ENCODE data around the gene CLIP2. TPM values are rescaled to one million over a fixed set of nuclear protein-coding genes. Genes with fewer than 3 reads are reported as not detected.

CLIP2 gene
- total RNA-seq, 2 donors from 2014 or later: 50.7 to 52.9 TPM

DNA sequence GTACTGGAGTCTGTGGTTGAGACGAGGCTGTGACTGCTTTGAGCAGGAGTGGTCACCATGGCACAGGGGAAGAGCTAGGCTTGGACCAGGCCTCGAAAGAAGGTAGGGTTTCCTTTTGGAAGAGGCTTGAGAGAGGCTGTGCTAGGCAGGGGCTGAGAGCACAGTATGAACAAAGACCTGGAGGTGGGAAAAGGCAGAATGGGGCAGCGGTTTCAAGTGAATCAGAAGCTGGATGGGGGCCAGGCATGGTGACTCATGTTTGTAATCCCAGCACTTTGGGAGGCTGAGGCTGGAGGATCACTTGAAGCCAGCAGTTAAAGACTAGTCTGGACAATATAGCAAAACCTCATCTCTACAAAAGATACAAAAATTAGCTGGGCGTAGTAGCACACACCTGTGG, 65.9 kb downstream of the CLIP2 start:
- no peak for ATAC-seq (ENCODE audit: insufficient number of reproducible peaks, low FRiP score, low read depth)

GRCh38 chr7:74356589-74357315, 67.5 kb downstream of the CLIP2 start:
- Histone ChIP-seq H3K9me3 (peaks cover 4% of the 10 kb centered on the region), H3K4me1 (ENCODE audit: control insufficient read depth in 1 of 2, low read depth in 2 of 2) (no peaks in the 10 kb centered on the region), H3K4me3 (no peak overlapping the region), H3K27me3 (replicated peaks; ENCODE audit: insufficient read depth) (no peaks in the 10 kb centered on the region), H3K27ac (no peak overlapping the region), H3K36me3 (peaks cover 23% of the 10 kb centered on the region)
- TF ChIP-seq, protein P1, sequence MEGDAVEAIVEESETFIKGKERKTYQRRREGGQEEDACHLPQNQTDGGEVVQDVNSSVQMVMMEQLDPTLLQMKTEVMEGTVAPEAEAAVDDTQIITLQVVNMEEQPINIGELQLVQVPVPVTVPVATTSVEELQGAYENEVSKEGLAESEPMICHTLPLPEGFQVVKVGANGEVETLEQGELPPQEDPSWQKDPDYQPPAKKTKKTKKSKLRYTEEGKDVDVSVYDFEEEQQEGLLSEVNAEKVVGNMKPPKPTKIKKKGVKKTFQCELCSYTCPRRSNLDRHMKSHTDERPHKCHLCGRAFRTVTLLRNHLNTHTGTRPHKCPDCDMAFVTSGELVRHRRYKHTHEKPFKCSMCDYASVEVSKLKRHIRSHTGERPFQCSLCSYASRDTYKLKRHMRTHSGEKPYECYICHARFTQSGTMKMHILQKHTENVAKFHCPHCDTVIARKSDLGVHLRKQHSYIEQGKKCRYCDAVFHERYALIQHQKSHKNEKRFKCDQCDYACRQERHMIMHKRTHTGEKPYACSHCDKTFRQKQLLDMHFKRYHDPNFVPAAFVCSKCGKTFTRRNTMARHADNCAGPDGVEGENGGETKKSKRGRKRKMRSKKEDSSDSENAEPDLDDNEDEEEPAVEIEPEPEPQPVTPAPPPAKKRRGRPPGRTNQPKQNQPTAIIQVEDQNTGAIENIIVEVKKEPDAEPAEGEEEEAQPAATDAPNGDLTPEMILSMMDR (IDR thresholded peaks at IDR 0.05): no peak
- DNase-seq (ENCODE audit: low spot score) (no peak), ATAC-seq (ENCODE audit: insufficient number of reproducible peaks, low FRiP score, low read depth) (no peak)

More for the DNA sequence above, 65.9 kb downstream of the CLIP2 start:
- no peaks in the 10 kb centered on the region for H3K27me3 ChIP-seq (replicated peaks; ENCODE audit: insufficient read depth)
- no peaks in the 10 kb centered on the region for H3K4me1 ChIP-seq (ENCODE audit: control insufficient read depth in 1 of 2, low read depth in 2 of 2)
- H3K9me3 ChIP-seq: peaks cover 4% of the 10 kb centered on the region
- H3K27ac ChIP-seq: no peak overlapping the region
- peaks cover 21% of the 10 kb centered on the region for H3K36me3 ChIP-seq
- no peak overlapping the region for H3K4me3 ChIP-seq
- TF ChIP-seq, protein P1 (IDR thresholded peaks at IDR 0.05): no peak
- DNase-seq (ENCODE audit: low spot score): peak; percentile 13

GRCh38 chr7:74360008-74360407, 70.8 kb downstream of the CLIP2 start:
- H3K36me3 ChIP-seq: peaks cover 35% of the 10 kb centered on the region
- no peak for ATAC-seq (ENCODE audit: insufficient number of reproducible peaks, low FRiP score, low read depth)
- H3K4me3 ChIP-seq: no peak overlapping the region
- no peaks in the 10 kb centered on the region for H3K27me3 ChIP-seq (replicated peaks; ENCODE audit: insufficient read depth)
- H3K9me3 ChIP-seq: peaks cover 4% of the 10 kb centered on the region
- no peak overlapping the region for H3K27ac ChIP-seq
- TF ChIP-seq, protein P1 (IDR thresholded peaks at IDR 0.05): no peak
- H3K4me1 ChIP-seq (ENCODE audit: control insufficient read depth in 1 of 2, low read depth in 2 of 2): no peaks in the 10 kb centered on the region
- no peak for DNase-seq (ENCODE audit: low spot score)

GRCh38 chr7:74362266-74362665, 73.1 kb downstream of the CLIP2 start:
- TF ChIP-seq, protein P1 (IDR thresholded peaks at IDR 0.05): no peak
- ATAC-seq (ENCODE audit: insufficient number of reproducible peaks, low FRiP score, low read depth) (no peak), DNase-seq (ENCODE audit: low spot score) (no peak)
- no peak overlapping the region for H3K4me3 ChIP-seq
- peaks cover 23% of the 10 kb centered on the region for H3K36me3 ChIP-seq
- H3K9me3 ChIP-seq: no peaks in the 10 kb centered on the region
- H3K27ac ChIP-seq: no peak overlapping the region
- no peaks in the 10 kb centered on the region for H3K4me1 ChIP-seq (ENCODE audit: control insufficient read depth in 1 of 2, low read depth in 2 of 2)
- no peaks in the 10 kb centered on the region for H3K27me3 ChIP-seq (replicated peaks; ENCODE audit: insufficient read depth)

- Histone ChIP-seq H3K36me3 (peaks cover 23% of the 10 kb centered on the region), H3K27me3 (replicated peaks; ENCODE audit: insufficient read depth) (no peaks in the 10 kb centered on the region), H3K4me1 (ENCODE audit: control insufficient read depth in 1 of 2, low read depth in 2 of 2) (no peaks in the 10 kb centered on the region), H3K27ac (no peak overlapping the region), H3K4me3 (no peak overlapping the region), H3K9me3 (no peaks in the 10 kb centered on the region)
- DNase-seq (ENCODE audit: low spot score) (no peak), ATAC-seq (ENCODE audit: insufficient number of reproducible peaks, low FRiP score, low read depth) (no peak)
- TF ChIP-seq, protein P1 (IDR thresholded peaks at IDR 0.05): no peak
These were observed 74.9 kb downstream of the CLIP2 start for GRCh38 chr7:74364061-74364460.

Measured in thoracic aorta (tissue), 2 donors.